Activated T-cell treated with anti-CD3 and anti-CD28 coated beads, Interleukin-2, amount 50 U/mL, for 4 hours (primary cell): Measurements from ENCODE around the gene LSS. TPM values are rescaled to one million over a fixed set of nuclear protein-coding genes. Genes with fewer than 3 reads are reported as not detected.
A peak's percentile ranks its signal among the peaks of the same experiment; 100 is the strongest.
"Not testable (repeated sequence)": the region's sequence is repeated elsewhere in the genome, so short reads cannot be mapped to it uniquely, and the experiment has no call there.

Experiments
- ATAC-seq, 2 donors: fragments of 200-7000 bp; cut with Tn5 transposase; one replicate each; pipeline ENCODE4 v1.10.0; 2021
- DNase-seq: peaks from one replicate; pipeline ENCODE4 v3.0.0-alpha.2; 2020
- H3K27me3 Mint-ChIP-seq: one replicate; pipeline ENCODE4 v1.8.0; 2021; ENCODE audit warnings: low read depth, mixed read lengths
- H3K36me3 Mint-ChIP-seq: one replicate; pipeline ENCODE4 v1.8.0; 2022; ENCODE audit warnings: mixed read lengths; ENCODE audit not compliant: insufficient read depth
- H3K4me1 Mint-ChIP-seq: one replicate; pipeline ENCODE4 v1.8.0; 2021; ENCODE audit warnings: low read depth, mixed read lengths
- H3K4me3 Mint-ChIP-seq: one replicate; pipeline ENCODE4 v1.8.0; 2021; ENCODE audit warnings: mild to moderate bottlenecking, moderate library complexity, mixed read lengths
- H3K9me3 Mint-ChIP-seq: one replicate; pipeline ENCODE4 v1.8.0; 2021; ENCODE audit warnings: mixed read lengths
- total RNA-seq, 3 donors: library from RNA; stranded (reverse); gene quantifications; one replicate each; pipeline ENCODE4 v1.2.1, GENCODE V29; 2021

The LSS gene
- total RNA-seq, 3 donors from 2014 or later = 14.5 to 20.6 (median 17.2) TPM

GRCh38 chr21:46234436-46234950 lies 5.9 kb upstream of the LSS start:
- ATAC-seq (no peak), DNase-seq (no peak)
- Mint-ChIP-seq H3K4me1 (peaks cover 28% of the 10 kb centered on the region), H3K36me3 (peaks cover 46% of the 10 kb centered on the region), H3K27me3 (no peaks in the 10 kb centered on the region), H3K9me3 (no peaks in the 10 kb centered on the region), H3K4me3 (no peak overlapping the region)

DNA sequence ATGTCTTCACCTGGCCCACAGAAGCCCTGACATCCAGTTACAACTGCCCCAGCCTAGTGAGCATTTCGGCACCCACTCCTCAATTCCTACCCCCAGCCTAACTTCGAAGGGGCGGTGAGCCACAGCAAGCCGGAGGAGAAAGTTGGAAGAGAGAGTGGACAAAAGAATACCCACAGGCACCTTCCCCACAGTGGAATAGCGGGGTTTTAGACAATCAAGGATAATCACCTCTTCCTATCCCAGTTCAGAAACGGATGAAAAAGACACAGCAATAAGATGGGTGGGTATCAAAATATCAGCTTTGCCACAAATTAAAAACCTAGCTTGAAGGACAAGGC lies 1.3 kb upstream of the LSS start:
- peaks cover 48% of the 10 kb centered on the region for H3K4me1 Mint-ChIP-seq

GRCh38 chr21:46229133-46229922 lies 754 bp upstream of the LSS start:
- Mint-ChIP-seq H3K4me3 (peak overlapping the region; percentile 90), H3K36me3 (peaks cover 21% of the 10 kb centered on the region), H3K27me3 (no peaks in the 10 kb centered on the region), H3K9me3 (no peaks in the 10 kb centered on the region), H3K4me1 (peaks cover 43% of the 10 kb centered on the region)
- ATAC-seq = peak; percentile 48 to 53
- DNase-seq = no peak

More for the DNA sequence above, 1.3 kb upstream of the LSS start:
- DNase-seq = no peak
- Mint-ChIP-seq H3K4me3 (peak overlapping the region; percentile 90), H3K36me3 (peaks cover 27% of the 10 kb centered on the region), H3K27me3 (no peaks in the 10 kb centered on the region), H3K9me3 (no peaks in the 10 kb centered on the region)
- no peak for ATAC-seq

GRCh38 chr21:46227811-46228344 lies 696 bp downstream of the LSS start:
- H3K27me3 Mint-ChIP-seq = no peaks in the 10 kb centered on the region
- ATAC-seq (no peak), DNase-seq (no peak)
- H3K4me3 Mint-ChIP-seq = peak overlapping the region; percentile 77
- H3K36me3 Mint-ChIP-seq = peaks cover 12% of the 10 kb centered on the region
- H3K4me1 Mint-ChIP-seq = peaks cover 35% of the 10 kb centered on the region
- H3K9me3 Mint-ChIP-seq = no peaks in the 10 kb centered on the region

DNA sequence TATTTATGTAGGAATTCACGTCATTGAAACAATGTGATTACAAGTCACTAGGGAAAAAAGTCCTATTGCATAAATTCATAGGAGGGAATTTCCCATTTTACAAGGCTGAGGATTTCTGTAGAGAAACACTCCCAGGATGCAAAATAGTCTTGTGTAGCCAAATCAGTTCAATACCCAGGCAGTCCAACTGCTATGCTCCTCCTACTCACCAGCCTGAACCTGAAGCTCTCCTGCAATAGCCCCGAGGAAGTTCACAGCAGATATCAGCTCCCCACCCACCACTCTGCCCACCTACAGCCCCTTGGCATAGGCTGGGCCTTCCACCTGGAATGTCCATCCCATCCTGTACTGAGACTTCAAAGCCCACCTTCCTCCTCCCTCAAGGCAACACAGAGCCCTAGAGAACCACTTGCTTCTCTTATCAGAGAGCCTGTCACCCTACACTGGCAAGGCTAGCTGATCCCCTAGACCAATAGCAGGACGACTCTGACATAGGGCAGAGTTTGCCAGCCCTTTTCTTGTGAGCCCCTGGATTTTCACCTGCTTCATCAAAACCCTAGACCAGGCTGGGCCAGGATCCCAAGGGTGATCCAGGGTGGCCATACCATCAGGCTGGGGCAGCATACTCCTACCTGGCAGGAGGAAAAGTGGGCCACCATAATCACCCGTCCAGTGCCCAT lies 1.5 kb downstream of the LSS start:
- no peak for DNase-seq

DNA sequence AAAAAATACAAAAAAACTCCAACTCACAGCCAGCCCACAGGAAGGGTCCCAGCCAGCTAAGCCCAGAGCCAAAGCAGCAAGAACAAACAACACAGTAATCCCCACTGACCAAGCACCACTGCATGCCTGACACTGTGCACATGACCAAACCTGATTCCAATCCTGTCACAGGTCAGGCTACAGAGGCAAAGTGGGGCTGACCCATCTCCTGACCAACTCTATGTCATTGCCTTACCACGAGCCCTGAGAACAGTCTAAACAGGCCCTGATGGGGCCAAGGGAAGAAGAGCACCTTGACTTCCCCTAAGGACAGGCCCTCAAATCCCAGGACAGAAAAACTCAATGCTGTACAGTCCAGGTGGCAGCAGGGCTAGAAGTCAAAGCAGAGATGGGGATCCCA lies 2.4 kb downstream of the LSS start:
- H3K9me3 Mint-ChIP-seq = no peaks in the 10 kb centered on the region
- peaks cover 3% of the 10 kb centered on the region for H3K36me3 Mint-ChIP-seq
- no peak overlapping the region for H3K4me3 Mint-ChIP-seq
- ATAC-seq (no peak), DNase-seq (no peak)
- no peaks in the 10 kb centered on the region for H3K27me3 Mint-ChIP-seq
- peaks cover 26% of the 10 kb centered on the region for H3K4me1 Mint-ChIP-seq

More for the DNA sequence above, 1.5 kb downstream of the LSS start:
- no peaks in the 10 kb centered on the region for H3K9me3 Mint-ChIP-seq
- H3K27me3 Mint-ChIP-seq = no peaks in the 10 kb centered on the region
- H3K36me3 Mint-ChIP-seq = peaks cover 8% of the 10 kb centered on the region
- peak overlapping the region; percentile 77 for H3K4me3 Mint-ChIP-seq
- peaks cover 35% of the 10 kb centered on the region for H3K4me1 Mint-ChIP-seq
- ATAC-seq = no peak

DNA sequence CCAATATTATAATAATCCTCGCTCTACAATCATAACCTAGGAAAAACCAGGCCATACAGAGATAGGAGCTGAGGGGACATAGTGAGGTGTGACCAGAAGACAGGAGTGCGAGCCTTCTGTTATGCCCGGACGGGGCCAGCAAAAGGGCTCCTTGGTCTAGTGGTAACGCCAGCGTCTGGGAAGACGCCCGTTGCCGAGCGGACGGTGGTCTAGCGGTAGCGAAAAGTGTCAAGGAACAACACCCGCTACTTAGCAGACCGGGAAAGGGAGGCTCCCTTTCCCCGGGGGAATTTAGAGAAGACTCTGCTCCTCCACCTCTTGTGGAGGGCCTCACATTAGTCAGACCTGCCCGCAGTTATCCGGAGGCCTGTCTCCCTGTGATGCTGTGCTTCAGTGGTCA lies 4.9 kb downstream of the LSS start:
- not testable (repeated sequence) for H3K4me3 Mint-ChIP-seq, ATAC-seq, H3K27me3 Mint-ChIP-seq, H3K36me3 Mint-ChIP-seq, H3K9me3 Mint-ChIP-seq, DNase-seq
- H3K4me1 Mint-ChIP-seq = peaks cover 18% of the 10 kb centered on the region

DNA sequence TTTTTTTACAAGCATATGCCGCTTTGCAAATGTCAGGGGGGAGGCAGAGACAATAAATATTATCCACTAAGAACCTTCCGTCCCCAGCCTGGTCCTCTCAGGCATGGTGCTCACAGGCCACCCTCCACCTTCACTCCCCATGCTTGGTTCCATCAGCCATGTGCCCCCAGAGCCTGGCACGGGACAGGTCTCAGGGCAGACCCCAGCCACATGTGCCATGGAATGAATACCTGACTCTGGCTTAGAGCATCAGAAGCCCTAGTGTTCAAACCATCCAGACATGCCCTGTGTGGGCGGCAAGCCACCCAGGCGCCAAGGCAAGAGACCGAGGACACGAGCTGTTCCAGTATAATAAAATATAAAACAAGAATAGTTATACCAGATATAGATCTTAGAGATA lies 5.4 kb downstream of the LSS start:
- peaks cover 10% of the 10 kb centered on the region for H3K36me3 Mint-ChIP-seq
- DNase-seq = no peak
- no peak overlapping the region for H3K4me3 Mint-ChIP-seq

GRCh38 chr21:46222436-46223116 lies 6.0 kb downstream of the LSS start:
- Mint-ChIP-seq H3K27me3 (no peaks in the 10 kb centered on the region), H3K36me3 (peaks cover 10% of the 10 kb centered on the region), H3K4me1 (peaks cover 14% of the 10 kb centered on the region), H3K9me3 (no peaks in the 10 kb centered on the region), H3K4me3 (no peak overlapping the region)
- ATAC-seq = no peak
- no peak for DNase-seq

More for the DNA sequence above, 5.4 kb downstream of the LSS start:
- Mint-ChIP-seq H3K9me3 (no peaks in the 10 kb centered on the region), H3K4me1 (peaks cover 18% of the 10 kb centered on the region), H3K27me3 (no peaks in the 10 kb centered on the region)
- no peak for ATAC-seq

- no peaks in the 10 kb centered on the region for H3K9me3 Mint-ChIP-seq
- peaks cover 7% of the 10 kb centered on the region for H3K4me1 Mint-ChIP-seq
Observed at GRCh38 chr21:46221664-46222435, 6.7 kb downstream of the LSS start.

GRCh38 chr21:46220847-46221246 lies 7.7 kb downstream of the LSS start:
- Mint-ChIP-seq H3K9me3 (no peaks in the 10 kb centered on the region), H3K4me3 (no peak overlapping the region), H3K36me3 (peaks cover 11% of the 10 kb centered on the region), H3K27me3 (no peaks in the 10 kb centered on the region), H3K4me1 (peaks cover 1% of the 10 kb centered on the region)
- ATAC-seq (no peak), DNase-seq (no peak)

More at GRCh38 chr21:46221664-46222435, 6.7 kb downstream of the LSS start:
- Mint-ChIP-seq H3K36me3 (peaks cover 11% of the 10 kb centered on the region), H3K4me3 (no peak overlapping the region), H3K27me3 (no peaks in the 10 kb centered on the region)
- DNase-seq (no peak), ATAC-seq (no peak)

GRCh38 chr21:46220275-46220810 lies 8.2 kb downstream of the LSS start:
- ATAC-seq = no peak
- H3K36me3 Mint-ChIP-seq = peaks cover 11% of the 10 kb centered on the region
- no peaks in the 10 kb centered on the region for H3K4me1 Mint-ChIP-seq
- H3K4me3 Mint-ChIP-seq = no peak overlapping the region
- H3K27me3 Mint-ChIP-seq = no peaks in the 10 kb centered on the region
- H3K9me3 Mint-ChIP-seq = no peaks in the 10 kb centered on the region
- DNase-seq = no peak

DNA sequence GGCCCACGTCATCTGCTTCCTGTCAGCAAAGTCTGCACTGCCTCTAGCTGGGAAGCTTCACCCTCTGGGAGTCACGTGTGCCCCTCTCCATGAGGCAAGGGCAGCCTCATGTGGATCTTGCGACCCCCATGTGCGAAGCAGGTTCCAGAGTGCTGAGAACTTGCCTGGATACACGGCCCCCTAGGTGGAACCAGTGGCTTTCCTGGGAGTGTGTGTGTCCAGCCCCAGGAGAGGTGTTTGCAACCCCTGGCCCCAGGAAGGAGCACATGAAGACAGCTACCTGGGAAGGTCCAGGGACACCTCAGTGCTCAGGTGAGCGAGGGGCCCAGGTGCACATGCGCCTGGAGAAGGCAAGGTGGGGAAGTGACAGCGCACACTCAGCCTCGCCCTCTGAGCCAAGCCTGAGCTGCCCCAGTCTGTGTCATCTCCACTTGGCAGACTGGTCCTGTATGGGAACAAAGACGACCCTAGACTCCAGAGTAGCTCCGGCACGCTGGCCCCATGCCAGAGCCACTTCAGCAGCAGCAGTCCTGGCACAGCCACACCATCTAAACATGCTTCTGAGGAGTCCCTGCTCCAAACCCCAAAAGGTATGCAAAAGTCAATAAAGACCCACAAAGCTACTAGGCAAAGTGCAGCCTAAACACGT lies 8.9 kb downstream of the LSS start:
- ATAC-seq (no peak), DNase-seq (no peak)
- Mint-ChIP-seq H3K36me3 (peaks cover 11% of the 10 kb centered on the region), H3K4me1 (no peaks in the 10 kb centered on the region), H3K9me3 (no peaks in the 10 kb centered on the region), H3K4me3 (no peak overlapping the region), H3K27me3 (no peaks in the 10 kb centered on the region)
